ENCODE data around the gene NFKB1.

NFKB1 gene

GRCh38 chr4:102665527-102665926 lies 164.4 kb downstream of the NFKB1 start:
- in situ Hi-C loops (cut with MboI; ENCODE audit: low sequenced_read_pairs) = no loop called here
